Measurements from ENCODE around the gene MAP3K6. TPM values are rescaled to one million over a fixed set of nuclear protein-coding genes. Genes with fewer than 3 reads are reported as not detected.
A peak's percentile ranks its signal among the peaks of the same experiment; 100 is the strongest.

Gene MAP3K6
- total RNA-seq, 1 experiment from 2014 or later: 13.5 TPM

- DNase-seq (ENCODE audit: unreplicated experiment): no peak
- CTCF ChIA-PET: interaction anchor here (1.0 to 3.2 kb wide), 2 partner anchors 24 to 65 kb away, joined by 4 to 31 read pairs; no protein-coding TSS in a partner anchor
- Mint-ChIP-seq H3K9me3 (ENCODE audit: unreplicated experiment) (no peaks in the 10 kb centered on the region), H3K4me3 (ENCODE audit: unreplicated experiment) (peak overlapping the region; percentile 54), H3K36me3 (ENCODE audit: insufficient read depth, unreplicated experiment) (peaks cover 31% of the 10 kb centered on the region), H3K4me1 (ENCODE audit: insufficient read depth, unreplicated experiment) (peaks cover 16% of the 10 kb centered on the region), H3K27ac (ENCODE audit: low read depth, unreplicated experiment) (no peak overlapping the region), H3K27me3 (ENCODE audit: insufficient read depth, unreplicated experiment) (no peaks in the 10 kb centered on the region)
- BruUV-seq (replicated peaks): no TSS peak
- intact Hi-C loops (cut with micrococcal nuclease): no loop called here
- TF ChIP-seq CTCF (IDR thresholded peaks at IDR 0.05; ENCODE audit: unreplicated experiment): no peak
- POLR2A ChIA-PET: interaction anchor here (4.0 to 4.1 kb wide), 2 partner anchors 10 to 19 kb away, joined by 24 to 29 read pairs; partner anchors contain the start of gene CD164L2
Measured at GRCh38 chr1:27363766-27364695, 2.7 kb downstream of the MAP3K6 start.

- ChIA-PET CTCF (interaction anchor here (0.7 to 1.2 kb wide), 3 partner anchors 13 to 25 kb away, joined by 3 to 7 read pairs (median 5); partner anchors contain the start of gene FCN3), POLR2A (interaction anchor here (1.1 kb wide), 1 partner anchor 18 kb away, joined by 4 read pairs; no protein-coding TSS in a partner anchor)
- TF ChIP-seq CTCF (IDR thresholded peaks at IDR 0.05; ENCODE audit: unreplicated experiment): no peak
- no peak overlapping the region for H3K4me3 Mint-ChIP-seq (ENCODE audit: unreplicated experiment)
- BruUV-seq (replicated peaks): no TSS peak
- no peaks in the 10 kb centered on the region for H3K9me3 Mint-ChIP-seq (ENCODE audit: unreplicated experiment)
- H3K36me3 Mint-ChIP-seq (ENCODE audit: insufficient read depth, unreplicated experiment): peaks cover 52% of the 10 kb centered on the region
- no peak overlapping the region for H3K27ac Mint-ChIP-seq (ENCODE audit: low read depth, unreplicated experiment)
- H3K27me3 Mint-ChIP-seq (ENCODE audit: insufficient read depth, unreplicated experiment): no peaks in the 10 kb centered on the region
- intact Hi-C loops (cut with micrococcal nuclease): no loop called here
- DNase-seq (ENCODE audit: unreplicated experiment): no peak
- H3K4me1 Mint-ChIP-seq (ENCODE audit: insufficient read depth, unreplicated experiment): peaks cover 10% of the 10 kb centered on the region
Measured at GRCh38 chr1:27361553-27361952, 5.2 kb downstream of the MAP3K6 start.

GRCh38 chr1:27361044-27361402, 5.7 kb downstream of the MAP3K6 start:
- DNase-seq (ENCODE audit: unreplicated experiment): no peak
- H3K27me3 Mint-ChIP-seq (ENCODE audit: insufficient read depth, unreplicated experiment): no peaks in the 10 kb centered on the region
- H3K4me1 Mint-ChIP-seq (ENCODE audit: insufficient read depth, unreplicated experiment): peaks cover 10% of the 10 kb centered on the region
- CTCF ChIA-PET: interaction anchor here (0.7 to 0.8 kb wide), 2 partner anchors 16 to 24 kb away, joined by 3 to 7 read pairs; no protein-coding TSS in a partner anchor
- peaks cover 57% of the 10 kb centered on the region for H3K36me3 Mint-ChIP-seq (ENCODE audit: insufficient read depth, unreplicated experiment)
- POLR2A ChIA-PET: no interaction called here
- no TSS peak for BruUV-seq (replicated peaks)
- H3K27ac Mint-ChIP-seq (ENCODE audit: low read depth, unreplicated experiment): no peak overlapping the region
- H3K4me3 Mint-ChIP-seq (ENCODE audit: unreplicated experiment): no peak overlapping the region
- no peaks in the 10 kb centered on the region for H3K9me3 Mint-ChIP-seq (ENCODE audit: unreplicated experiment)
- intact Hi-C loops (cut with micrococcal nuclease): no loop called here
- no peak for TF ChIP-seq CTCF (IDR thresholded peaks at IDR 0.05; ENCODE audit: unreplicated experiment)

Measured in MCF 10A (cell line).